GM19438 (cell line): Measurements from ENCODE around the gene ANO5.
"Not testable (repeated sequence)": the region's sequence is repeated elsewhere in the genome, so short reads cannot be mapped to it uniquely, and the experiment has no call there.

Experiments
- ATAC-seq: cut with Tn5 transposase; IDR thresholded peaks from one replicate; pipeline ENCODE4 v1.9.1; 2021; ENCODE audit warnings: low read depth; ENCODE audit not compliant: unreplicated experiment

ANO5 gene

GRCh38 chr11:22199243-22199642 is 6.4 kb downstream of the ANO5 start:
- no peak for ATAC-seq

DNA sequence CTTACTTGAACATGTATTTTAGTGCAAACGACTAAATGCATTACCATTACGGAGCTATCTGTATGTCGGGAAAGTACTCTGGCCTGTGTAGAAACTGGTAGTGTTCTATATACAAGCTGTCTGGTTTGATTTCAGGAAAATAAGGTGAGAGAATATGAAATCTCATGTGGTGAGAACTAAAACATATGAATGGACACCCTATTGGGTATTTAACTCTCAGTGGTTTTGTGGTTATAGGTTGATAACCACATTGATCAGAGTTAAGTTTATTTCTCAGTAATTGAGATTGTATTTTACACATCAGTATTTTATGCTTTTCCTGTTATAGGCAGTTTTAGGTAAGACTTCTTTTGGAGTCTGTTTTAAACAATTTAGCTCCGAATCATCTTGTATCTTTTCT is 10.4 kb downstream of the ANO5 start:
- ATAC-seq = peak; percentile 76

- no peak for ATAC-seq
Observed at GRCh38 chr11:22207162-22207561, 14.3 kb downstream of the ANO5 start.

DNA sequence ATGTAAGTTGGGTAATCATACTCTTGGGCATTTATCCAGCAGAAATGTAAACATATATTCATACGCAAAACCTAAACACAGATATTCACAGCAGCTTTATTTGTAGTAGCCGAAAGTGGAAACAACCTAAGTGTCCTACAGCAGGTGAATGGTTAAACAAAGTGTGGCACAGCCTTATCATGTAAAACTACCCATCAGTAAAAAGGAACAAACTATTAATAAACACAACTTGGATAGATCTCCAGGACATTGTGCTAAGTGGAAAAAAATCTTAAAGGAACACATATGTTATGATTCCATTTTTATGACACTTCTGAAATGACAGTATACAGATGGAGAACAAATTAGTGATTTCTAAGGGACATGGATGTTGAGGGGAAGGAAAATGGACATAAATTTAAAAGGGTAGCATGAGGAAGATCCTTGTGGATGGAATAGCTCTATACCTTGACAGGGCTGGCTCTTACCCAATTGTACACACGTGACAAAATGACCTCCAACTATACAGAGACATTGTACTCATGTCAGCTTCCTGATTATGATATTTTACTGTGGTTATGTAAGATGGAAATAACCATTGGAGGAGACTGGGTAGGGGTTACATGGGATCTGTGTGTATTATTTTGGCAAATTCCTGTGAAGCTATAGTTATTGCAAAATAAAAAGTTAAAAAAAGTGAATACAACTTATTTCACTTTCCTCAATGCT is 15.4 kb downstream of the ANO5 start:
- no peak for ATAC-seq

- ATAC-seq = no peak
Observed at GRCh38 chr11:22216940-22217339, 24.1 kb downstream of the ANO5 start.

DNA sequence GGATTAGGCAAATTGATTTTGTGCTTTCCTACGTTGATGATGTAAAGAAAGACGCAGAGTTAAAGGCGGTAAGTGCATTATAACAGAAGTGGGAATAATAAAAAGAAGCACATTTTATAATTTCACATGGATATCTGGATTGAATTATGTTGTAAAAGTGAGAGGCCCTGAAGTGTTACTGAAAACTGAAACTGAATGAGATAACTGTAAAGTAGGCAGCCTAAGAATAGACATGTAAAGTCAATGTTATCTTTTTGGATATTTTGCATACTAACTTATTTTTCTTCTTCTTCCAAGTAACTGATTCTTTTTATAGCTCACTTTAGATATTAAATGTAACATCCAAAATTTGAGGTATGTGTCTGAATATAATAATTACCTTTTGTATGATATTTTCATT is 28.3 kb downstream of the ANO5 start:
- ATAC-seq = no peak

GRCh38 chr11:22225190-22225589 is 32.3 kb downstream of the ANO5 start:
- no peak for ATAC-seq

DNA sequence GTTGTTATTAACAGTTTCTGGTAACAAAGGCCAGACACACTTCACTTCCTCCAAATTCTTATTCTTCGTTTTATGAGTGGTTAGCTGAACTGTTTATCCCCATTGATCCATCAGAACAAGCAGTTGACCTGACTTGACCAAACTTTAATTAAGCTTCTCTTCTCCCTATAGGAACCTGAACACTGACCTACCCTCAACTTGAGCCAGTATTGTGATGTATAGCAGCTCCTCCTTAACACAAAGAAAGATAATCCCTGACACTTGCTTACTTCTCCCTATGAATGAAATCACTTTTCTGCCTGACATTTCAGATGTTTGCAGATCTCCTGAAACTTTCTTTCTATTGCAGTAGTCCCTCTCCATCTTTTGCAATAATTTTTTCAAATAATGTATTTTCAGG is 41.9 kb downstream of the ANO5 start:
- no peak for ATAC-seq

DNA sequence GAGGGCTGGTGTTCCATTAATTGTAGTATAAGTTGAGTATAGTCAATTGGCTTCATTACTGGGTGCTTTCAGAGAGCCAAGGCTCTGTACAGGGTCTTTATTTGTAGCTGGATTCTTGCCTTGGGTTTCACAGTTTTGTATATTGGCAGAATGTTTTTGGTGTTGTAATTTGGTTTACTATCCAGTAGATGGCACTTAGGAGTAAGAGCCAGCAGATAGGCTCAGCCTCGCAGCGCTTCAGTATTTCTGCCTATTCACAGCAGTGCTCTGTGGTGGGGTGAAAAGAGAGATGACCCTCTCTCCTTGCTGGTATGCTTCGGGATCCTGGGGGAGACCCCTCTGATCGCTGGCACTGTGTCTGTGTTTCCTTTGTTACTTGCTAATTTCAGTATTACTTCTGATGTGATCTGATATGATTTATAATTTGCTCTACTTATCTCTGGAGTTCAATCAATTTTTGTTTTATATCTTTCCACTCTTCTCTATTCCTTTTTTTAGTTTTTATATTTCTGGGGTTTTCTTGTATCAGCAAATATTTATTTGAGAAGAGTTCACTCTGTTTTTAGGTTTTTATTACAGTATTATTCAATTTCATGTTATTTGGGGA is 52.2 kb downstream of the ANO5 start:
- peak; percentile 84 for ATAC-seq

- no peak for ATAC-seq
Observed at GRCh38 chr11:22246992-22247391, 54.1 kb downstream of the ANO5 start.

DNA sequence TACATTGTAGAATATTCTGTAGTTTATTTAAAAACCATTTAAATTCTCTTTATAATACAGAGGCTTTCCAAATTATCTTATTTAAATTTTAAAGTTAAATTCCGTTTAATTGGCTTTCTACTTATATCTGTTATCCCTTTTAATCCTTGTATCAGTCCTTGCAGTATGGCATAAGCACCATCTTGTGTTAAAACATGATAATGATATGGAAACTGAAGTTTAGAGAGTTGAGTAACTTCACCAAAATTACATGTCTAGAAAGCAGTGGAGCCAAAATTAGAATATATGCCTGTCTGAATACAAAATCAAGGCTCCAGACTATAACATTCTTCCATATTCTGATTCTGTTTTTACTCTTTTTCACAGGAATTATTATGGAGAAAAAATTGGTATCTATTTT is 57.0 kb downstream of the ANO5 start:
- ATAC-seq = no peak

GRCh38 chr11:22256876-22257275 is 64.0 kb downstream of the ANO5 start:
- no peak for ATAC-seq

DNA sequence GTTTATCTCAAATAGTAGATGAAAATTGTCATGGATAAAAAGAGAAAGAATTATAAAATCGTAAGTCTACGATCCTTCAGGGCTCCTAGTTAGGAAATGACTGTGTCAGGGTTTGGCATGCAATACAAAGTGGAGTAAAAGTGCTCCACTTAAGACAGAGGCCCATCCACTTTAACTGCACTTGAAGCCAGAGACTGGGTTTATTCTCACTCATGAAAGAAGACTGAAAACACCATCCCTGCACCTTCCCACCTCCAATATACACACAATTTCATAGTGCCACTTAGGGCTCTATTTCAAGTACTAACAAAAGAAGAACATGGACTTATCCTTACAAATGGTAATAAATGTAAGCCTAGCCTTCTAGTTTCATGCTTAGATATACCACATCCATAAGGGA is 70.7 kb downstream of the ANO5 start:
- no peak for ATAC-seq

DNA sequence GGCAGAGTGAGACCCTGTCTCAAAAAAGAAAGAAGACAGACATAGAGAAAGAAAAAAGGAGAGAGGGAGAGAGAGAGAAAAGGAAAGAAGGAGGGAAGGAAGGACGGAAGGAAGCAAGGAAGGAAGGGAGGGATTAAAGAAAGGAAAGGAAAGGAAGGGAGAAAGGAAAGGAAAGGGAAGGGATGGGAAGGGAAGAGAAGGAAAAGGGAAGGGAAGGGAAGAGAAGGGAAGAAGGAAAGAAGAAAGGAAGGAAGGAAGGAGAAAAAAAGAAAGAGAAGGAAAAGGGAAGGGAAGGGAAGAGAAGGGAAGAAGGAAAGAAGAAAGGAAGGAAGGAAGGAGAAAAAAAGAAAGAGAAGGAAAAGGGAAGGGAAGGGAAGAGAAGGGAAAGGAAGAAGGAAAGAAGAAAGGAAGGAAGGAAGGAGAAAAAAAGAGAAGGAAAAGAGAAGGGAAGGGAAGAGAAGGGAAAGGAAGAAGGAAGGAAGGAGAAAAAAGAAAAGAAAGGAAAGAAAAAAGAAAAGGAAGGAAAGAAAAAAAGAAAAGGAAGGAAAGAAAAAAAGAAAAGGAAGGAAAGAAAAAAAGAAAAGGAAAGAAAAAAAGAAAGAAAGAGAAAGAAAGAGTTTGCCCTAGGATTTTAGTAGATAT is 76.2 kb downstream of the ANO5 start:
- ATAC-seq = not testable (repeated sequence)

GRCh38 chr11:22273781-22274180 is 80.9 kb downstream of the ANO5 start:
- no peak for ATAC-seq

DNA sequence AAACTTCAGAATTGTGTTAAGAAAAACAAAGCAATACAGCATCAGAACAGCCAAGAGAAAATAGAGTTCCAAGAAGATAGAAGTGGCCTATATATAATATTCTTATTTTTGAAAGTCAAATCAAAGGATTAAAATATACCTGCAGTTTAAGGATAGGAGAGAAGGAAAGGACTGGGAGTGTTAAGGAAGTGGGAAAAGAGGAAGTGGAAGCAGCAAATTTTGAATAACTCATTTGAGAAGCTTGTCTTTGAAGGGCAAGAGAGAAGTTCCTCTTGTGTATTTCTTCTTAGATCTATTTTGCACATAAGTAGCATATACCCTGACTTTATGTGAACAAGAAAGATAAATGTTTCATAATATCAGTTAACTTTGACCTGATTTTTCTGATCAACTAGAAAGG is 82.7 kb downstream of the ANO5 start:
- no peak for ATAC-seq

DNA sequence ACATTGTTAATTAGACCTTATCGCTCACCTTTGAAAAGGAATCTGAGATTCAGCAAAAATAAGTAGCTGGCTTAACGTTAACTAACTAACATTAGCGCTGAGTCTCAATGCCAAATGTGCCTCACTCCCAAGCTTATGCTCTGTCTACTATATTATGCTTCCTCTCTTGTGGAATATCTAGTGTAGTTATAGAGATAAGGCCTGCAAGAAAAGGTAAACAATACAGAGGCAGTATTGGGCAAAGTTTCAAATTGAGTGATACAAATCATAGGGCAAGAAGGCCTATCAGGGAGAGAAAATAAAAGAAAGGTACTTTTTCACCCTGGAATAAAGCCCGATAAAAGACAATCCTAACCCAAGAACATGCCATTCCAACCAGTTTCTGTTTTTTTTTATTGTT is 83.7 kb downstream of the ANO5 start:
- ATAC-seq = no peak

- not testable (repeated sequence) for ATAC-seq
Observed at GRCh38 chr11:22284991-22285390, 92.1 kb downstream of the ANO5 start.

DNA sequence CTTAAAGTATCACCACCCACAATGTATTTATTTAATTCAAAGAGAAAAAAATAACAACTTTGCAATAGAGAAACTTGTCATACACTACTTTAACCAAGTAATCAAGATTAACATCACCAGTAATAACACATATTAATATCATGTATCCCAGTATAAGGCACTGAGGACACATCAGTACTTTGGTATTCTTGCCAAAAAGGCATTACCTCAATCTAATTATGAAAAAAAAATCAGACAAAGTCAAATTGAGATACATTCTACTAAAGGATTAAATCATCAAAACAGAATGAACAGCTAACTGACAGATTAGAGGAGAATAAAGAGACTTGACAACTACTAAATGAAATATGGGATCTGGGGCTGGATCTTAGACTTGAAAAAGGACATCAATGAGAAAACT is 109.5 kb downstream of the ANO5 start:
- ATAC-seq = no peak

GRCh38 chr11:22304337-22304961 is 111.6 kb downstream of the ANO5 start:
- ATAC-seq = no peak

- no peak for ATAC-seq
Observed at GRCh38 chr11:22317656-22318055, 124.8 kb downstream of the ANO5 start.

- no peak for ATAC-seq
Observed at GRCh38 chr11:22331771-22332170, 138.9 kb downstream of the ANO5 start.
